H1 (cell line): ENCODE results near the gene MGLL. TPM values are rescaled to one million over a fixed set of nuclear protein-coding genes. Genes with fewer than 3 reads are reported as not detected.

Experiments
- CBX8 ChIP-seq: fragments of 300-800, 300-1000 bp; sonication (generic); IDR thresholded peaks from 2 replicates; pipeline ENCODE4 v1.7.1; 2016; ENCODE audit warnings: low read depth, low read length, borderline replicate concordance
- CEBPB ChIP-seq: IDR thresholded peaks from 2 replicates; pipeline ENCODE4 v1.6.1; 2012; ENCODE audit warnings: low read depth, low read length
- CHD7 ChIP-seq: fragments of 300-600 bp; sonication (generic); IDR thresholded peaks from 2 replicates; pipeline ENCODE4 v1.7.1; 2012; ENCODE audit warnings: low read length, moderate library complexity, mild to moderate bottlenecking, inconsistent platforms; ENCODE audit not compliant: insufficient replicate concordance
- CTCF ChIP-seq, 3 experiments: IDR thresholded peaks; 1 replicate in 2 of 3; 2 replicates in 1 of 3; pipeline versions ENCODE4 v1.5.1 to v1.6.1; 2011; ENCODE audit warnings: low read length in 3 of 3, mild to moderate bottlenecking in 3 of 3, inconsistent platforms in 2 of 3, low read depth in 1 of 3, moderate library complexity in 1 of 3; ENCODE audit not compliant: insufficient read depth in 1 of 3; ENCODE audit errors: control extremely low read depth in 1 of 3
- EGR1 ChIP-seq: IDR thresholded peaks from 2 replicates; pipeline ENCODE4 v1.6.1; 2011; ENCODE audit warnings: low read depth, low read length, borderline replicate concordance
- FOSL1 ChIP-seq: IDR thresholded peaks from 2 replicates; pipeline ENCODE4 v1.6.1; 2011; ENCODE audit warnings: mild to moderate bottlenecking, low read depth, low read length, moderate library complexity; ENCODE audit not compliant: insufficient read depth
- MAFK ChIP-seq: IDR thresholded peaks from 2 replicates; pipeline ENCODE4 v1.6.1; 2012; ENCODE audit warnings: low read depth, mild to moderate bottlenecking, improper control_type of control experiment, low read length
- POLR2A ChIP-seq, 2 experiments: IDR thresholded peaks; 1 replicate in 1 of 2; 2 replicates in 1 of 2; pipeline ENCODE4 v1.6.1; 2011; ENCODE audit warnings: low read depth in 2 of 2, low read length in 2 of 2, mild to moderate bottlenecking in 2 of 2; ENCODE audit errors: control extremely low read depth in 1 of 2
- RBBP5 ChIP-seq: IDR thresholded peaks from 2 replicates; pipeline ENCODE4 v1.7.1; 2012; ENCODE audit warnings: low read depth, mild to moderate bottlenecking, inconsistent platforms, low read length, moderate library complexity, borderline replicate concordance
- SP2 ChIP-seq: IDR thresholded peaks from 2 replicates; pipeline ENCODE4 v1.6.1; 2012; ENCODE audit warnings: mild to moderate bottlenecking, low read length, inconsistent platforms
- polyA plus RNA-seq, 7 experiments: library from polyadenylated mRNA; depleted of rRNA in 3 of 7; stranded (reverse) in 5 of 7; unstranded in 2 of 7; fragments of >200 nt in 5 of 7; fragments of 200-250 nt in 2 of 7; gene quantifications; 1 replicate in 5 of 7; 2 replicates in 1 of 7; 4 replicates in 1 of 7; pipeline versions ENCODE4 v1.2.1 to v1.2.3, GENCODE V29; 2011 to 2013; ENCODE audit warnings: missing spikeins in 2 of 7, mixed read lengths in 2 of 7
- total RNA-seq: library from RNA; stranded (reverse); fragmentation: NEBNext Ultra II Directional; extraction: Animal tissue kit (Norgen Biotek cat#: 25700); gene quantifications from 2 replicates; pipeline ENCODE4 v1.2.1, GENCODE V29; 2021

Gene MGLL
- total and polyA plus RNA-seq, 2 of the 8 experiments (the other 6 are each of a cell fraction or from before 2014, with no cell fraction given): 0.05 to 0.34 TPM

- no peak for TF ChIP-seq CHD7
- no peak for TF ChIP-seq FOSL1
- TF ChIP-seq CEBPB: no peak
- TF ChIP-seq RBBP5: no peak
- TF ChIP-seq MAFK: no peak
- no peak for TF ChIP-seq CBX8
- TF ChIP-seq EGR1: no peak
- TF ChIP-seq SP2: no peak
- no peak for TF ChIP-seq CTCF (IDR thresholded peaks at IDR 0.05; ENCODE audit: control extremely low read depth in 1 of 3, insufficient read depth in 1 of 3, low read depth in 1 of 3, low read length in 3 of 3)
- no peak for TF ChIP-seq POLR2A (IDR thresholded peaks at IDR 0.05; ENCODE audit: control extremely low read depth in 1 of 2, low read depth in 2 of 2, low read length in 2 of 2)
These were observed 60.9 kb downstream of the MGLL start (continued) for GRCh38 chr3:127761441-127761801.
